CD14-positive monocyte (primary cell): ENCODE measurements around the gene DOCK1. TPM values are rescaled to one million over a fixed set of nuclear protein-coding genes. Genes with fewer than 3 reads are reported as not detected.

Experiments used
- DNase-seq, 3 donors: peaks; one replicate each; pipeline ENCODE4 v3.0.0-alpha.2; 2011 to 2022
- H2AFZ ChIP-seq: 2 replicates; pipeline ENCODE4 v1.6.0; 2012; ENCODE audit warnings: mild to moderate bottlenecking, low read depth, low read length, inconsistent platforms; ENCODE audit not compliant: insufficient read depth, poor library complexity, severe bottlenecking
- H3K27ac ChIP-seq, 2 donors: 1 replicate in 1 of 2; 2 replicates in 1 of 2; pipeline ENCODE4 v1.5.1; 2012 to 2013; ENCODE audit warnings: low read length in 2 of 2, control low read depth in 1 of 2, inconsistent platforms in 1 of 2, low read depth in 1 of 2, mild to moderate bottlenecking in 1 of 2
- H3K27me3 ChIP-seq, 2 donors: one replicate each; pipeline versions ENCODE4 v1.6.0 to v1.6.1; 2011 to 2013; ENCODE audit warnings: low read length in 2 of 2; ENCODE audit not compliant: control insufficient read depth in 2 of 2, insufficient read depth in 2 of 2
- H3K36me3 ChIP-seq, 2 donors: replicated peaks in 1 of 2; 1 replicate in 1 of 2; 2 replicates in 1 of 2; pipeline versions ENCODE4 v1.5.1 to v1.6.1; 2012 to 2013; ENCODE audit warnings: low read length in 2 of 2, control low read depth in 1 of 2, inconsistent platforms in 1 of 2, mild to moderate bottlenecking in 1 of 2; ENCODE audit not compliant: insufficient read depth in 2 of 2, control insufficient read depth in 1 of 2
- H3K4me1 ChIP-seq, 2 donors: 1 replicate in 1 of 2; 2 replicates in 1 of 2; pipeline versions ENCODE4 v1.5.1 to v1.6.1; 2012 to 2013; ENCODE audit warnings: low read length in 2 of 2, control low read depth in 1 of 2, inconsistent platforms in 1 of 2, mild to moderate bottlenecking in 1 of 2, moderate library complexity in 1 of 2; ENCODE audit not compliant: insufficient read depth in 2 of 2, control insufficient read depth in 1 of 2
- H3K4me2 ChIP-seq: replicated peaks from 2 replicates; pipeline ENCODE3; 2012; ENCODE audit warnings: low read length, moderate library complexity, mild to moderate bottlenecking; ENCODE audit not compliant: poor library complexity, severe bottlenecking; ENCODE audit errors: extremely low read depth
- H3K4me3 ChIP-seq, 3 experiments: fragments of 200-600 bp in 1 of 3; sonication (generic) in 1 of 3; replicated peaks in 1 of 3; 1 replicate in 2 of 3; 2 replicates in 1 of 3; pipeline ENCODE4 v1.5.1; 2011 to 2013; ENCODE audit warnings: low read length in 3 of 3, mild to moderate bottlenecking in 3 of 3, control low read depth in 2 of 3, low read depth in 2 of 3, inconsistent platforms in 1 of 3, moderate library complexity in 1 of 3
- H3K79me2 ChIP-seq: 2 replicates; pipeline ENCODE4 v1.6.0; 2012; ENCODE audit warnings: mild to moderate bottlenecking, control low read depth, inconsistent platforms, low read length, moderate library complexity; ENCODE audit not compliant: insufficient read depth
- H3K9ac ChIP-seq: 2 replicates; pipeline ENCODE4 v1.6.0; 2017; ENCODE audit warnings: low read length, mild to moderate bottlenecking; ENCODE audit not compliant: insufficient read depth, poor library complexity, severe bottlenecking
- H3K9me3 ChIP-seq, 2 donors: replicated peaks in 1 of 2; 1 replicate in 1 of 2; 2 replicates in 1 of 2; pipeline versions ENCODE4 v1.5.1 to v1.6.1; 2012 to 2013; ENCODE audit warnings: low read length in 2 of 2, control low read depth in 1 of 2; ENCODE audit not compliant: control insufficient read depth in 1 of 2, insufficient read depth in 1 of 2
- H4K20me1 ChIP-seq: 2 replicates; pipeline ENCODE4 v1.6.0; 2012; ENCODE audit warnings: mild to moderate bottlenecking, low read length, control low read depth, moderate library complexity; ENCODE audit not compliant: insufficient read depth
- H3K27ac Mint-ChIP-seq, 7 donors: one replicate each; pipeline ENCODE4 v1.8.0; 2020; ENCODE audit warnings: mild to moderate bottlenecking in 7 of 7, mixed read lengths in 7 of 7, moderate library complexity in 6 of 7, inconsistent platforms in 2 of 7
- H3K27me3 Mint-ChIP-seq, 3 donors: one replicate each; pipeline ENCODE4 v1.8.0; 2021 to 2022; ENCODE audit warnings: low read depth in 3 of 3, mild to moderate bottlenecking in 3 of 3, mixed read lengths in 3 of 3, moderate library complexity in 3 of 3, inconsistent platforms in 1 of 3
- H3K36me3 Mint-ChIP-seq, 2 donors: one replicate each; pipeline ENCODE4 v1.8.0; 2020; ENCODE audit warnings: mixed read lengths in 2 of 2, inconsistent platforms in 1 of 2, mild to moderate bottlenecking in 1 of 2
- H3K4me1 Mint-ChIP-seq: one replicate; pipeline ENCODE4 v1.8.0; 2020; ENCODE audit warnings: mild to moderate bottlenecking, mixed read lengths
- H3K4me3 Mint-ChIP-seq, 2 donors: one replicate each; pipeline ENCODE4 v1.8.0; 2020; ENCODE audit warnings: mild to moderate bottlenecking in 2 of 2, mixed read lengths in 2 of 2, moderate library complexity in 1 of 2
- H3K9me3 Mint-ChIP-seq, 7 donors: one replicate each; pipeline ENCODE4 v1.8.0; 2020 to 2022; ENCODE audit warnings: mixed read lengths in 7 of 7, mild to moderate bottlenecking in 6 of 7, moderate library complexity in 6 of 7, inconsistent platforms in 2 of 7
- WGBS: methylation state at CpG from one replicate; pipeline ENCODE4 v1.1.5; 2013; ENCODE audit warnings: missing lambda C conversion rate; ENCODE audit not compliant: insufficient coverage; 5-methylcytosine and 5-hydroxymethylcytosine counted together
- intact Hi-C, 2 donors: fragments of 100-400 bp; cut with micrococcal nuclease; formaldehyde crosslinking; loops; one replicate each; pipeline versions ENCODE4 v1.15.0 to v1.15.1; 2023
- polyA plus RNA-seq, 3 donors: library from polyadenylated mRNA; depleted of rRNA in 1 of 3; unstranded in 2 of 3; stranded (reverse) in 1 of 3; fragments of 300-500 nt in 2 of 3; fragments of >200 nt in 1 of 3; fragmentation: Illumina TruSeq in 2 of 3; gene quantifications; 1 replicate in 2 of 3; 2 replicates in 1 of 3; pipeline ENCODE4 v1.2.3, GENCODE V29; 2012 to 2021
- TF ChIP-seq, protein P1 (sequence below): fragments of 200-600 bp; IDR thresholded peaks from one replicate; pipeline ENCODE4 v1.8.0; 2022; ENCODE audit warnings: antibody characterized with exemption, mild to moderate bottlenecking

Gene DOCK1
- polyA plus RNA-seq, 3 donors, result 0.31 to 0.35 TPM; not detected in 1

DNA sequence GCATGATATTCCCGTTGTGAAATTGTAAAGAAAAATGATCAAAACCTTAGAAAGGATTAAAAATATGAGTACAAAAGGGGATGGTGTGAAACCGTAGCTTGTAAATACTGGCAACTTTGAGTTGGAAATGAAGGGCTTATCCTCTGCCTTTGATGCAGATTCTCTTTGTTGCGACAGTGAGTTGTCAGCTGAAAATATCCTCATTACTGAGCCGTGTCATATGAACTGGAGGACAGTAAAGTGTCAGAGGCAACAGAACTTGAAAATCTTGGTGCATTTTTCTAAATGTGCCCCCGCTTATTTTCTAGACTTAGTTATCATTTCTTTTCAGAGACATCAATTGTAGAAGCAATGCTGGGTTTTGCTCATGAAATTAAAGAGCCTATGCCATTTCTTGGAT is 473.4 kb downstream of the DOCK1 start:
- Histone ChIP-seq H3K79me2 (no peaks in the 10 kb centered on the region), H3K4me1 (no peaks in the 10 kb centered on the region), H3K4me2 (no peak overlapping the region), H2AFZ (no peak overlapping the region), H3K9me3 (no peaks in the 10 kb centered on the region), H4K20me1 (no peaks in the 10 kb centered on the region), H3K27me3 (no peaks in the 10 kb centered on the region), H3K9ac (no peak overlapping the region), H3K4me3 (no peak overlapping the region), H3K36me3 (no peaks in the 10 kb centered on the region), H3K27ac (no peak overlapping the region)
- Mint-ChIP-seq H3K4me3 (no peak overlapping the region), H3K36me3 (no peaks in the 10 kb centered on the region), H3K4me1 (no peaks in the 10 kb centered on the region), H3K27me3 (no peaks in the 10 kb centered on the region), H3K27ac (peak overlapping the region in 1 of 7 donors; percentile 40), H3K9me3 (peaks cover 0 to 2% (median 0%) of the 10 kb centered on the region in 7 donors)
- DNase-seq, result no peak
- TF ChIP-seq, protein P1, sequence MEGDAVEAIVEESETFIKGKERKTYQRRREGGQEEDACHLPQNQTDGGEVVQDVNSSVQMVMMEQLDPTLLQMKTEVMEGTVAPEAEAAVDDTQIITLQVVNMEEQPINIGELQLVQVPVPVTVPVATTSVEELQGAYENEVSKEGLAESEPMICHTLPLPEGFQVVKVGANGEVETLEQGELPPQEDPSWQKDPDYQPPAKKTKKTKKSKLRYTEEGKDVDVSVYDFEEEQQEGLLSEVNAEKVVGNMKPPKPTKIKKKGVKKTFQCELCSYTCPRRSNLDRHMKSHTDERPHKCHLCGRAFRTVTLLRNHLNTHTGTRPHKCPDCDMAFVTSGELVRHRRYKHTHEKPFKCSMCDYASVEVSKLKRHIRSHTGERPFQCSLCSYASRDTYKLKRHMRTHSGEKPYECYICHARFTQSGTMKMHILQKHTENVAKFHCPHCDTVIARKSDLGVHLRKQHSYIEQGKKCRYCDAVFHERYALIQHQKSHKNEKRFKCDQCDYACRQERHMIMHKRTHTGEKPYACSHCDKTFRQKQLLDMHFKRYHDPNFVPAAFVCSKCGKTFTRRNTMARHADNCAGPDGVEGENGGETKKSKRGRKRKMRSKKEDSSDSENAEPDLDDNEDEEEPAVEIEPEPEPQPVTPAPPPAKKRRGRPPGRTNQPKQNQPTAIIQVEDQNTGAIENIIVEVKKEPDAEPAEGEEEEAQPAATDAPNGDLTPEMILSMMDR, result no peak
- intact Hi-C loops, result no loop called here
- 97% methylated on average over 4 of the region's 5 CpGs for WGBS

DNA sequence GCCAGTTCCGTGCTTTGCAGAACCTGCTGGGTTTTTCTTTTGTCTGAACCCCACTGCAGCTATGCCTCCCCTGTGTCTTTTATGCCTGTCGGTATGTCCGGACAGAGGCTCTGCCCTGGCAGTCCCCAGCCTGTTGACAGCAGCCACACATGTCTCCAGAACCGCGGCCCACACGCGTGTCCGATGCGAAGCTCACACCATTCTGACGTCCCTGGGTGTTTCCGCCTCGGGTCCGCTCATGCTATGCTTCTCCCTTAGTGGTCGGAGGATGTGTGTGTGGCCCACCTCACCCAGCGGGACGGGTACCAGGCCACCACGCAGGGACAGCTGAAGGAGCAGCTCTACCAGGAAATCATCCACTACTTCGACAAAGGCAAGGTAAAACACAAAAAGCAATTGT is 479.3 kb downstream of the DOCK1 start:
- WGBS, result 87% methylated on average over 17 of the region's 18 CpGs
- Histone ChIP-seq H3K27me3 (no peaks in the 10 kb centered on the region), H3K9me3 (no peaks in the 10 kb centered on the region), H3K4me1 (no peaks in the 10 kb centered on the region), H3K27ac (no peak overlapping the region), H3K79me2 (no peaks in the 10 kb centered on the region), H3K4me3 (no peak overlapping the region), H3K36me3 (no peaks in the 10 kb centered on the region), H4K20me1 (no peaks in the 10 kb centered on the region), H3K4me2 (no peak overlapping the region), H3K9ac (no peak overlapping the region), H2AFZ (no peak overlapping the region)
- intact Hi-C loops, result no loop called here
- Mint-ChIP-seq H3K36me3 (no peaks in the 10 kb centered on the region), H3K9me3 (peaks cover 0 to 2% (median 0%) of the 10 kb centered on the region in 7 donors), H3K27me3 (peaks cover 0 to 3% (median 1%) of the 10 kb centered on the region in 3 donors), H3K27ac (no peak overlapping the region), H3K4me1 (no peaks in the 10 kb centered on the region), H3K4me3 (no peak overlapping the region)
- TF ChIP-seq, protein P1, result no peak
- DNase-seq, result no peak
